Measurements from ENCODE around the gene LHPP. TPM values are rescaled to one million over a fixed set of nuclear protein-coding genes. Genes with fewer than 3 reads are reported as not detected.

Gene LHPP
- total RNA-seq, 1 donor from 2014 or later, result 24.5 TPM

DNA sequence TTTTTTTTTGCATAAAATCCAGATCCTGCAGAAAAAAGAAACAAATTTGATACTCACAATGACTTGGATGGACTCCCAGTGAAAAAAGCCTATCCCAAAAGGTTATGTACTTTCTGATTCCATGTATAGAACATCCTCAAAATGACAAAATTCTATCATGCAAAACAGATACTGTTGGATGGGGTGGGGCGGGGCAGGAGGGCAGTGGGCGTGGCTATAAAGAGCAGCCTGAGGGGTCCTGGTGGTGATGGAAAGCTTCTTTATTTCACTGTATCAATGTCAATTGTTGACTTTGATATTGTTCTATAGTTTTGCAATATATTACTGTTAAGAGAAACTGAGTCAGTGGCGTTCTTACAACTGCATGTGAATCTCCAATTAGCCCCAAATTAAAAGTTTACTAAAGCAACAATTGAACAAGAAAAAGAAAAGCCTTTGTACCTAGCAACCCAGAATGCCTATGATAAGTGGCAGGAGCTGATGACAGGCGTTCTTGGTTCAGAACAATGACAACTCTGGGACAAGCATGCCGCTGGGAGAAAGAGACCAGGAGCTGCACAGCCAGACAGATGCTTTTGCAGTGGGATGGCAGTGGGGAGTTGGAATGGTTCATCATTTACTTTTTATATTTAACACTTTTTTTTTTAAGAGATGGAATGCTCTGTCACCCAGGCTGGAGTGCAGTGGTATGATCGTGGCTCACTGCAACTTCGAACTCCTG, 101.9 kb downstream of the LHPP start:
- Mint-ChIP-seq H3K4me1 (peaks cover 31% of the 10 kb centered on the region), H3K27ac (no peak overlapping the region), H3K36me3 (no peaks in the 10 kb centered on the region), H3K9me3 (peaks cover 2% of the 10 kb centered on the region), H3K4me3 (no peak overlapping the region), H3K27me3 (ENCODE audit: insufficient read depth, low read depth) (peaks cover 12% of the 10 kb centered on the region)
- H3F3A ChIP-seq (ENCODE audit: low read depth), result peaks cover 3% of the 10 kb centered on the region
- no peak overlapping the region for H3K9ac ChIP-seq
- H3K4me1 ChIP-seq, result peaks cover 13% of the 10 kb centered on the region
- H3K27ac ChIP-seq, result no peak overlapping the region
- H3K9me3 ChIP-seq (ENCODE audit: low read depth), result no peaks in the 10 kb centered on the region
- H4K20me1 ChIP-seq (ENCODE audit: low read depth), result no peaks in the 10 kb centered on the region
- no peaks in the 10 kb centered on the region for H3K79me2 ChIP-seq (ENCODE audit: low read depth)
- no peak overlapping the region for H3K4me2 ChIP-seq
- H3K36me3 ChIP-seq, result no peaks in the 10 kb centered on the region
- DNase-seq (ENCODE audit: low spot score), result no peak
- no peak overlapping the region for H3K4me3 ChIP-seq
- TF ChIP-seq EZH2 (IDR thresholded peaks at IDR 0.05) (no peak), EZH2phosphoT487 (IDR thresholded peaks at IDR 0.05) (no peak)
- TF ChIP-seq, protein P1, sequence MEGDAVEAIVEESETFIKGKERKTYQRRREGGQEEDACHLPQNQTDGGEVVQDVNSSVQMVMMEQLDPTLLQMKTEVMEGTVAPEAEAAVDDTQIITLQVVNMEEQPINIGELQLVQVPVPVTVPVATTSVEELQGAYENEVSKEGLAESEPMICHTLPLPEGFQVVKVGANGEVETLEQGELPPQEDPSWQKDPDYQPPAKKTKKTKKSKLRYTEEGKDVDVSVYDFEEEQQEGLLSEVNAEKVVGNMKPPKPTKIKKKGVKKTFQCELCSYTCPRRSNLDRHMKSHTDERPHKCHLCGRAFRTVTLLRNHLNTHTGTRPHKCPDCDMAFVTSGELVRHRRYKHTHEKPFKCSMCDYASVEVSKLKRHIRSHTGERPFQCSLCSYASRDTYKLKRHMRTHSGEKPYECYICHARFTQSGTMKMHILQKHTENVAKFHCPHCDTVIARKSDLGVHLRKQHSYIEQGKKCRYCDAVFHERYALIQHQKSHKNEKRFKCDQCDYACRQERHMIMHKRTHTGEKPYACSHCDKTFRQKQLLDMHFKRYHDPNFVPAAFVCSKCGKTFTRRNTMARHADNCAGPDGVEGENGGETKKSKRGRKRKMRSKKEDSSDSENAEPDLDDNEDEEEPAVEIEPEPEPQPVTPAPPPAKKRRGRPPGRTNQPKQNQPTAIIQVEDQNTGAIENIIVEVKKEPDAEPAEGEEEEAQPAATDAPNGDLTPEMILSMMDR (IDR thresholded peaks at IDR 0.05), result no peak
- H2AFZ ChIP-seq (replicated peaks), result no peak overlapping the region
- no peaks in the 10 kb centered on the region for H3K27me3 ChIP-seq

DNA sequence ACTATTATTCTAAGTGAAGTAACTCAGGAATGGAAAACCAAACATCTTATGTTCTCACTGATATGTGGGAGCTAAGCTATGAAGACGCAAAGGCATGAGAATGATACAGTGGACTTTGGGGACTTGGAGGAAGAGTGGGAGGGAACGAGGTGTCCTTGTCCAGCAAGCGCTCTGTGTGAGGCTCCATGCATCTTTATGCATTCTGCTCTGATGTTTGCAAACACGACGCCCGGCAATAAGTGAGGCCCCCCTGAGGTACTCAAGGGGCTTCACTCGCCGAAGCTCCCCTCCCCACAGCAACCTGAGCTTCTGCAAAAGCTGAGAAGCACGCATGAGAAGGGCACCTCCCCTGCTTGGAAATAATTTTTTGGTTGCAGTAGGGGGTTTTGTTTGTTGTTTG, 103.3 kb downstream of the LHPP start:
- Histone ChIP-seq H3K27me3 (no peaks in the 10 kb centered on the region), H3K27ac (no peak overlapping the region), H4K20me1 (ENCODE audit: low read depth) (no peaks in the 10 kb centered on the region), H3K36me3 (no peaks in the 10 kb centered on the region), H3K9ac (no peak overlapping the region), H3K79me2 (ENCODE audit: low read depth) (no peaks in the 10 kb centered on the region), H3F3A (ENCODE audit: low read depth) (peaks cover 3% of the 10 kb centered on the region), H2AFZ (replicated peaks) (no peak overlapping the region), H3K4me3 (no peak overlapping the region), H3K4me1 (peaks cover 23% of the 10 kb centered on the region), H3K4me2 (peak overlapping the region; percentile 69), H3K9me3 (ENCODE audit: low read depth) (no peaks in the 10 kb centered on the region)
- no peaks in the 10 kb centered on the region for H3K36me3 Mint-ChIP-seq
- no peak overlapping the region for H3K4me3 Mint-ChIP-seq
- DNase-seq (ENCODE audit: low spot score), result no peak
- peaks cover 12% of the 10 kb centered on the region for H3K27me3 Mint-ChIP-seq (ENCODE audit: insufficient read depth, low read depth)
- H3K4me1 Mint-ChIP-seq, result peaks cover 41% of the 10 kb centered on the region
- H3K9me3 Mint-ChIP-seq, result peaks cover 2% of the 10 kb centered on the region
- TF ChIP-seq EZH2 (IDR thresholded peaks at IDR 0.05) (no peak), EZH2phosphoT487 (IDR thresholded peaks at IDR 0.05) (no peak)
- TF ChIP-seq, protein P1 (IDR thresholded peaks at IDR 0.05), result no peak
- H3K27ac Mint-ChIP-seq, result no peak overlapping the region

DNA sequence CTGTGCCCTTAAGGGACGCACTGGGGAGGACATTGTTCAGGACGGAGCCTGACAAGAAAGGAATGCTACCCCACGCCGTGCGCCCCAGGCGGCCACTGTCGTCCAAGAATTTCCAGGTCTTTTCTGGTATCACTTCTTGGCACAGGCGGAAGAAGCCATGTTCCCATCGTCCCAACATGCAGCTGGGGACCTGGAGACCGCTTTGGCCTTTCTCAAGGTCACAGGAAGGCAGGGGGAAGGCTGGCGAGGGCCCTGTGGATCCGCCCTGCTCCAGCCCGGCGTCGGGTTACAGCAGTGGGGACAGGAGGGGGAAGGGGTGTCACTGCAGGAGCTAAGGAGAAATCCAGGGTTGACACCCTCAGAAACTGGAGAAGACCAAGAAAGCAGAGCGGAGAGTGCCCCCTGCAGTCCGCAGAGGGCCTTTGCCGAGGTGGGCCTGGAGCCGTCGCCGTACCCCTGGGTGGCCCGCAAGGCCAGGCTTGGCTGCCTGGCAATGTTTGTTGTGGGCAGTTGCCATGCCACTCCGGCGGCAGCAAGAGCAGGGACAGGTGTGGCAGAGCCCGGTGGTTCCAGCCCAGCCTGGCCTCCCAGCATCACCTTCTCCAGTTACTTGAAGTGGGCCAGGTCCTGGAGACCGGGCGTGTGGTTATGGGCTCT, 104.1 kb downstream of the LHPP start:
- H3K27ac Mint-ChIP-seq, result no peak overlapping the region
- Histone ChIP-seq H3K9ac (no peak overlapping the region), H3K36me3 (no peaks in the 10 kb centered on the region), H3K79me2 (ENCODE audit: low read depth) (no peaks in the 10 kb centered on the region), H3K4me1 (peaks cover 23% of the 10 kb centered on the region), H3K4me3 (peak overlapping the region; percentile 13), H3F3A (ENCODE audit: low read depth) (peaks cover 3% of the 10 kb centered on the region), H3K27me3 (no peaks in the 10 kb centered on the region), H3K27ac (no peak overlapping the region), H3K9me3 (ENCODE audit: low read depth) (no peaks in the 10 kb centered on the region), H3K4me2 (peak overlapping the region; percentile 69), H4K20me1 (ENCODE audit: low read depth) (no peaks in the 10 kb centered on the region), H2AFZ (replicated peaks) (no peak overlapping the region)
- peaks cover 14% of the 10 kb centered on the region for H3K27me3 Mint-ChIP-seq (ENCODE audit: insufficient read depth, low read depth)
- no peaks in the 10 kb centered on the region for H3K36me3 Mint-ChIP-seq
- H3K4me3 Mint-ChIP-seq, result no peak overlapping the region
- no peak for TF ChIP-seq EZH2phosphoT487 (IDR thresholded peaks at IDR 0.05)
- TF ChIP-seq, protein P1 (IDR thresholded peaks at IDR 0.05), result peak; percentile 67
- TF ChIP-seq EZH2 (IDR thresholded peaks at IDR 0.05), result no peak
- DNase-seq (ENCODE audit: low spot score), result peak; percentile 72
- H3K9me3 Mint-ChIP-seq, result peaks cover 1% of the 10 kb centered on the region
- H3K4me1 Mint-ChIP-seq, result peaks cover 34% of the 10 kb centered on the region

Data from neural progenitor cell (in vitro differentiated cells).